NCI-H345 treated with DMSO at 0.1 percent for 48 hours (cell line): Measurements from ENCODE around the gene PSME1.
"Not testable (repeated sequence)": the region's sequence is repeated elsewhere in the genome, so short reads cannot be mapped to it uniquely, and the experiment has no call there.

ENCODE experiments used
- DNase-seq: peaks from one replicate; lab custom pipeline; 2025; ENCODE audit not compliant: unreplicated experiment; lab: John Stamatoyannopoulos, UW

PSME1 gene

GRCh38 chr14:24103451-24103850 lies 32.5 kb upstream of the PSME1 start:
- DNase-seq, result no peak

- DNase-seq, result not testable (repeated sequence)
These were observed 30.3 kb upstream of the PSME1 start for GRCh38 chr14:24105609-24106239.

GRCh38 chr14:24106672-24107271 lies 29.2 kb upstream of the PSME1 start:
- no peak for DNase-seq

GRCh38 chr14:24108336-24108874 lies 27.6 kb upstream of the PSME1 start:
- DNase-seq, result no peak

GRCh38 chr14:24110060-24110459 lies 25.9 kb upstream of the PSME1 start:
- DNase-seq, result no peak

- no peak for DNase-seq
These were observed 25.5 kb upstream of the PSME1 start for GRCh38 chr14:24110523-24110922.

- DNase-seq, result no peak
These were observed 22.6 kb upstream of the PSME1 start for GRCh38 chr14:24113379-24113800.

GRCh38 chr14:24113801-24114531 lies 22.0 kb upstream of the PSME1 start:
- DNase-seq, result peak; percentile 92

- peak; percentile 98 for DNase-seq
These were observed 21.2 kb upstream of the PSME1 start, which contains the start of the genes DCAF11 and NRL for GRCh38 chr14:24114532-24115421. TSS of gene DCAF11 (plus strand) at chr14:24114777. CDS start at chr14:24115595, 818 bp downstream. TSS of gene NRL (minus strand) at chr14:24114949. CDS start at chr14:24082848, 32,101 bp downstream.

GRCh38 chr14:24115422-24116127 lies 20.4 kb upstream of the PSME1 start:
- DNase-seq, result no peak

- no peak for DNase-seq
These were observed 19.7 kb upstream of the PSME1 start for GRCh38 chr14:24116128-24116814.

GRCh38 chr14:24117179-24117578 lies 18.8 kb upstream of the PSME1 start:
- no peak for DNase-seq

GRCh38 chr14:24119691-24120090 lies 16.3 kb upstream of the PSME1 start:
- DNase-seq, result no peak

- no peak for DNase-seq
These were observed 14.8 kb upstream of the PSME1 start for GRCh38 chr14:24121210-24121609.

GRCh38 chr14:24122416-24122815 lies 13.6 kb upstream of the PSME1 start:
- DNase-seq, result no peak

GRCh38 chr14:24122898-24123297 lies 13.1 kb upstream of the PSME1 start:
- no peak for DNase-seq

- no peak for DNase-seq
These were observed 12.3 kb upstream of the PSME1 start for GRCh38 chr14:24123424-24124417.

GRCh38 chr14:24126939-24127338 lies 9.1 kb upstream of the PSME1 start:
- DNase-seq, result no peak
